Stimulated activated CD8-positive, alpha-beta memory T cell treated with anti-CD3 and anti-CD28 coated beads, Interleukin-7, amount 100 ng/mL, for 1 hour (primary cell): ENCODE results near the gene USP10.
"Not testable (repeated sequence)": the region's sequence is repeated elsewhere in the genome, so short reads cannot be mapped to it uniquely, and the experiment has no call there.

Experiments
- DNase-seq, 2 donors: peaks; one replicate each; pipeline ENCODE4 v3.0.0-alpha.2; 2020; ENCODE audit warnings: low read depth in 2 of 2

Gene USP10

GRCh38 chr16:84693869-84694268, 5.9 kb upstream of the USP10 start:
- not testable (repeated sequence) for DNase-seq

GRCh38 chr16:84694980-84695379, 4.8 kb upstream of the USP10 start:
- DNase-seq = no peak

GRCh38 chr16:84699147-84699711, 571 bp upstream of the USP10 start:
- no peak for DNase-seq

DNA sequence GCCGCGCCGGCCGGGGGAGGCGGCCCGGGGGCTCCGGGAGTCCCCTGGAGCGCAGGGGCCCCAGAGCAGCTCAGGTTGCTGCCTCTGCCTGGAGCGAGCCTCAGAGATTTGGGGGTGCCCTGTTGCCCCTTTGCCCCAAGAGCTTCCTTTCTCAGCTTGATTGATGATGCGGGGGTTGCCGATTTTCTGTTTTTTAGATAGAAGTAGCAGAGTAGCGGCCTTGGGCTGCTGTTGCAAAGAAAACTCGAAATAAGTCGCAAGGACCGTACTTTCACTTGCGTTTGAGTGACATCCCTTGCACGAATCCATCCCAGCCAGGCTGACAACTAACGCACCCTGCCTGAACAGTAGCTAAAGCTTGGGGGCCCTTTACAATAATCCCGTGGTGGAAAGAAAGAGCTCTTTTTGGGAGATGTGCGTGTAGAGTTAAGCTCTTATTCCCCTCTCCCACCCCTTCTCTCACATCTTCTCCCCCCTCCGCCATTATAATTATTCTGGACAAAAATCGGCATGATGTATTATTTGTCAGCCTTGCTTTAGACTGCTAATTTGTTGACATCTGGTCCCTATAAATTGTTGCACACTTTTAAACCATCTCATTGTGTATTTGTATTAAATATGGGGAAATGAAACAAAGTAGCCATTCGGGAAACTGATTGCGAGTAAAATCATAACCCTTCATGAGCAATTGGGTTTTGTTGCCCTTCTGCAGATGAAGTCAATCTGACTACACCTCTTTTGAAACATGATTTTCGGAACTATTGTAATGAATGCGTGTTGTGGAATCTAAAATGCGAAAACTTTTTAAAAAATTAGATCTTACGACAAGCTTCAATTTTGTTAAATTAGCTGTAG, 873 bp downstream of the USP10 start:
- DNase-seq = no peak

DNA sequence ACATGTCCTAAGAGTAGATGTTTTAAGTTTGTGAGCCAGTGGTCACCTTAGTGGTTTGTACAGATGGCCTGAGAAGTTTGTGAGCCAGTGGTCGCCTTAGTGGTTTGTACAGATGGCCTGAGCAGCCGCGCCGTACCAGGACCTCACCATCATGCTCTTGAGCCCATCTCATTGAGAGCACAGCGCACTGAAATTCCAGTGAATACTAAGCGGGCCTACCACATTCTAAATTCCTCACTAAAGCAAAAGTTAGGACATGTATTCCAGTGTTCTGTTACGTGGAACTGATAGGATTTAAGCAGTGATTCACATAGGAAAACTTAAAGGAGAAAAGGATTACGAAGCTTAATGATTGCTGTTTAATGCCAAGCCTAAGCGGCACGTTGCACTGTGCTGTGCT, 3.9 kb downstream of the USP10 start:
- no peak for DNase-seq

DNA sequence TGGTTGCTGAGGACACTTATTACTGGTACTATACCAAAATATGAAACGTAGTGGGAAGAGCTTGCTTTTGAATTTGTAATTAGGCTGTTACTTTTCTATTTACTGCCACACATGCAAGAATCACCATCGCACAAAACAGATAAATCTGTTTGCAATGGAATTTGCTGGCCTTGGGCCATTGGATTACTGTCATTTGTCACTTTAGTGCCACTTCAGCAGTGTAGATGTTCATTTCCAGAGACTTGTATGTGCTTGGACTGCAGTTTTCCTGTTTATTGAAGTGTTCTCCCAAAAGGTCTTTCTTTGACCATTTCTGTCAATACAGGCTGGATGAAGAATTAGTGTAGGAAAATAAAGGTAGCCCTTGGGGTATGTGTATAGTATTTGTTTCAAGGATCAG, 4.5 kb downstream of the USP10 start:
- DNase-seq = no peak

GRCh38 chr16:84706856-84707255, 7.1 kb downstream of the USP10 start:
- no peak for DNase-seq

- no peak for DNase-seq
These were observed 9.8 kb downstream of the USP10 start for GRCh38 chr16:84709609-84710008.

DNA sequence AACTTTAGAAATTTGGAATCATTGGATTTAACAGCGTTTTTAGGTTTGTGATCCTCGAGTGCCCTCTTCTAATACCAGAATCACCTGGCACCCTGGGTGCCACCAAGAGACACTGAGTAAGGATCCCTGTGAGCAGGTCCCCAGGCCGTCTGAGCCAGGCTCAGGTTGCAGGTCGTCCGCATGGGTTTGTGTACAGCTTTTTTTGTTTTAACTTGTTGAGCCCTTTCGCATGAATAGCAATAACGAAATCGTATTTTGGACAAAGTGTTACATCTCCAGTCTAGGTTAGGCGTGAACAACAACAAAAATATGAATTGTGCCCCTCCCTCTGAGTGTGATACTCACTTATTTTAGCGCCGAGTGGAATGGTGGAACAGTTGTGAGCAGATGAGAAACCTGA, 10.9 kb downstream of the USP10 start:
- no peak for DNase-seq

DNA sequence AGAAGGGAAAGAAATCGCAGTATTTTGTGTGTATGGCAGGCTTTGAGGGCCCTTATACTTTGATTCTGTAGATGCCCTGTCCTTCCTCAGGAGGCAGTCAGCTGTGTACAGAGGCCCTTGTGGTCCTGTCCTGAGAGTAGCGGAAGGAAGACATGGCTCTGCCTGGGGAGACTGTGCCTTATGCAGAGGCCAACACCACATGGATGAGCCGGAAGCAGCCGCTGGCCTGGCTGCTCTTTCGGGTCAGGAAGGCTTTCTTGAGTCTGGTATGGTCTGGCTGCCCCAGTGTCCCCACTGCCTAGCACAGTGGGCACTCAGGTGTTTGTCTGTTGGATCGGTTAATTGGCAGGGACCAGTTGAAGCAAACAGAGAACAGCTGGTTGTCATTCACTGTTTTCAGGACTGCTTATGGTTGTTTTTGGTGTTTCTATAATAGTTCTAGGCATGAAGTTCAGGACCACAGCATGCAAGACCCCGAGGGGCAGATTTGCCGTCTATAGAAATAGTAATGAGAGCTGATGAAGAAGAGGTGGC, 12.4 kb downstream of the USP10 start:
- DNase-seq = no peak

- DNase-seq = no peak
These were observed 13.3 kb downstream of the USP10 start for GRCh38 chr16:84712801-84713775.

GRCh38 chr16:84714028-84714427, 14.2 kb downstream of the USP10 start:
- DNase-seq = no peak

- no peak for DNase-seq
These were observed 15.6 kb downstream of the USP10 start for GRCh38 chr16:84715424-84715823.

GRCh38 chr16:84715854-84716253, 16.1 kb downstream of the USP10 start:
- DNase-seq = no peak

GRCh38 chr16:84716740-84717139, 16.9 kb downstream of the USP10 start:
- no peak for DNase-seq

- DNase-seq = no peak
These were observed 17.7 kb downstream of the USP10 start for GRCh38 chr16:84717484-84717883.

DNA sequence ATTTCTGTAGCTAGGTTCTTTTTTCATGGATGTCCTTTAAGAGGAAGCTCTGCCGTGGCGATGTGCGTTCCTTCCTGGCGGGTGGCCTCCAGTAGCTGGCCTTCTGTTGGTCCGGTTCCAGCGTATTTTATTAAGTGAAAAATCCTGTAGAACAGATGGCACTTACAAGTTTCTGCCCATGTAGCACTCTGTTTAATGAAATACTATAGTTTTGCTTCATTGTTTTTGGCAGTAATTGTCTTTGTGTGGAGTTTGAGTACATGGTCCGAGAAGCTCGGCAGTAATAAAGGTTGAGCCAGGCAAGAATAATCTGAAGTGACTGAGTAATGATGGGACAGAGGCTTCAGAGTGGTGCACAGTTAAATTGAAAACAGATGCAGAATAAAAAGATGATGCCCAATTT, 20.4 kb downstream of the USP10 start:
- no peak for DNase-seq

DNA sequence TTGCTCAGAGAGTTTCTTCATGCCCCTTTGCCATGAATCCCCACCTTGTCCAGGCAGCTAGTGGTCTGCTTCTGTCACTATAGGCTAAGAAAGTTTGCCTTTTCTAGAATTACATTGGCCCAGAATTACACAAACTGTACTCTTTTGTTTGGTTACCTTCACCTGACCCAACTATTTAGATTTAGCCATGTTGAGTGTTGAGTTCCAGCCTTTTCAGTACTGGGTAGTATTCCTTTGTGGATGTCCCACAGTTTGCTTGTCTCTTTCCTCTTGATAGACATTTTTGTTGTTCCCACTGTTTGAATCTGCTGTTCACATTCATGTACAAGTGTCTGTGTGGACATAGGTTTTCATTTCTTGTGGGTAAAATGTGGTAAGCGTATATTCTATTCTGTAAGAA, 22.3 kb downstream of the USP10 start:
- DNase-seq = no peak

DNA sequence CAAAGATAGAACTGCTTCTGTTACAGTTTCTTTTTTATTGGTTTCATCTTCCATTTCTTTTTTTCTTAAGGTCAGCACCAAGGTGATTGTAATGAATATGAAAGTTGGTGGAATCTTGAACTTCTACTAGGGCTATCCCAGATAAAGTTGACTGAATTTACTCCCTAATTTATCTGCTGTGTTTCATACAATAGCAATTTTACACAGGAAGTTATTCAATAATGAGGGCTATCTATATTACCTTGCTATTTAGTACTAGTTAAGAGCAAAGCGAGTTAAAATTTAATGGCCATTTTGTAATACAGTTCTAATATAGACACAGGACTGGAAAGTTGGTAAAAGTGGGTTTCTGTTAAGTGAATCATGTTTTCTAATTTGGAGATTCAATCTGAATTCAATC, 24.1 kb downstream of the USP10 start:
- no peak for DNase-seq

DNA sequence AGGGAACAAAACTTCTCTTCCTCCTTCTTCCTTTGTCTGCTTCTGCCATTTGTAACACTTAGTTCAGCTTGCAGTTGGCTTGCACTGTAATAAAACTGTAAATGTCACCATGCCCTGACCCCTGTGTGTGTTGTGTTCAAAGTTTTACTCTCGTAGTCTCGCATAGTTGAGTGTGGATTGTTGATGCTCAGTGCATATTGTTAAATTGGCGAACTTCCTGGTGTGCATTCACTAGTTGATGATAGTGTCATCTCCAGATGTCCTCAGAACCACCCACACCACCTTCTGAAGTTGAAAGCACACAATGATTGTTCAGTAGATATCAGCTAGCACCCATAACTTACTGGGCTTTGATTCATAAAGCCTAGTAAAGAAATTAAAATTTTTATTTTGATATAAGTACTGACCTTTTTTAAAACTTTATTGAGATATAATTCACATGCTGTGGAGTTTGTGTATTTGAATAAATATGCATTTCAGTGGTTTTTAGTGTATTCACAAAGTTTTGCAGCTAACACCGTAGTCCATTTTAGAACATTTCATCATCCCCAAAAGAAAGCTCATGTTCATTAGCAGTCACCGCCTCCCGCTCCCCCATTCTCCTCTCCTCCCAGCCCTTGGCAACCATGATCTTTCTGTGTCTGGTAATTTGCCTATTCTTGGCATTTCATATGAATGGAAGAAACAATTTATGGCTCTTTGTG, 25.0 kb downstream of the USP10 start:
- DNase-seq = no peak

GRCh38 chr16:84725481-84726078, 25.8 kb downstream of the USP10 start:
- DNase-seq = no peak
